Stimulated activated CD8-positive, alpha-beta memory T cell treated with anti-CD3 and anti-CD28 coated beads, Interleukin-12 subunit alpha, Interleukin-12 subunit beta, amount 100 ng/mL, for 24 hours (primary cell): ENCODE data around the gene DLX2.
"Not testable (repeated sequence)": the region's sequence is repeated elsewhere in the genome, so short reads cannot be mapped to it uniquely, and the experiment has no call there.

Experiments
- DNase-seq: peaks from one replicate; pipeline ENCODE4 v3.0.0-alpha.2; 2020; ENCODE audit errors: extremely low read depth

The DLX2 gene

GRCh38 chr2:172083628-172084394 is 18.9 kb downstream of the DLX2 start:
- DNase-seq: no peak

- no peak for DNase-seq
Observed at GRCh38 chr2:172082944-172083627, 19.6 kb downstream of the DLX2 start.

- DNase-seq: no peak
Observed at GRCh38 chr2:172082105-172082943, 20.4 kb downstream of the DLX2 start.

GRCh38 chr2:172081221-172082022 is 21.3 kb downstream of the DLX2 start:
- no peak for DNase-seq

- no peak for DNase-seq
Observed at GRCh38 chr2:172080641-172081220, 22.0 kb downstream of the DLX2 start.

- DNase-seq: no peak
Observed at GRCh38 chr2:172079838-172080640, 22.7 kb downstream of the DLX2 start.

- DNase-seq: no peak
Observed at GRCh38 chr2:172079416-172079815, 23.3 kb downstream of the DLX2 start.

- no peak for DNase-seq
Observed at GRCh38 chr2:172074254-172074653, 28.4 kb downstream of the DLX2 start.

GRCh38 chr2:172073518-172073917 is 29.2 kb downstream of the DLX2 start:
- DNase-seq: no peak

- no peak for DNase-seq
Observed at GRCh38 chr2:172072706-172073105, 30.0 kb downstream of the DLX2 start.

GRCh38 chr2:172072303-172072702 is 30.4 kb downstream of the DLX2 start:
- DNase-seq: no peak

- no peak for DNase-seq
Observed at GRCh38 chr2:172070936-172071335, 31.8 kb downstream of the DLX2 start.

- DNase-seq: not testable (repeated sequence)
Observed at GRCh38 chr2:172067905-172068304, 34.8 kb downstream of the DLX2 start.

GRCh38 chr2:172066394-172066886 is 36.3 kb downstream of the DLX2 start:
- DNase-seq: no peak

- no peak for DNase-seq
Observed at GRCh38 chr2:172065111-172065510, 37.6 kb downstream of the DLX2 start.

GRCh38 chr2:172063446-172063845 is 39.3 kb downstream of the DLX2 start:
- DNase-seq: no peak

- DNase-seq: no peak
Observed at GRCh38 chr2:172062402-172063004, 40.2 kb downstream of the DLX2 start.

- not testable (repeated sequence) for DNase-seq
Observed at GRCh38 chr2:172060118-172060517, 42.6 kb downstream of the DLX2 start.

- no peak for DNase-seq
Observed at GRCh38 chr2:172058660-172059059, 44.0 kb downstream of the DLX2 start.

- no peak for DNase-seq
Observed at GRCh38 chr2:172056293-172056692, 46.4 kb downstream of the DLX2 start.
